Measurements from ENCODE around the gene KCNIP3. TPM values are rescaled to one million over a fixed set of nuclear protein-coding genes. Genes with fewer than 3 reads are reported as not detected.

The KCNIP3 gene
- total and polyA plus RNA-seq, 9 of the 15 experiments (the other 6 are each of a cell fraction or from before 2014, with no cell fraction given): 0.04 TPM; not detected in 8

GRCh38 chr2:95351598-95351915 is 54.4 kb downstream of the KCNIP3 start:
- Histone ChIP-seq H3K36me3 (ENCODE audit: control insufficient read depth, insufficient read depth, low read length) (no peaks in the 10 kb centered on the region), H3K4me2 (ENCODE audit: insufficient read depth, low read length) (no peak overlapping the region), H3K4me3 (no peak overlapping the region), H3K9ac (ENCODE audit: insufficient read depth in 1 of 2, low read depth in 2 of 2, low read length in 2 of 2) (no peak overlapping the region), H3K9me1 (ENCODE audit: control insufficient read depth, insufficient read depth, low read length) (no peaks in the 10 kb centered on the region), H3K9me3 (replicated peaks; ENCODE audit: control insufficient read depth, insufficient read depth, low read depth, low read length) (no peaks in the 10 kb centered on the region), H3K27ac (ENCODE audit: extremely low read depth, low read depth, low read length) (no peak overlapping the region), H2AFZ (ENCODE audit: low read depth, low read length) (no peak overlapping the region), H3K79me2 (ENCODE audit: control insufficient read depth, insufficient read depth, low read length) (no peaks in the 10 kb centered on the region), H3K27me3 (ENCODE audit: control insufficient read depth in 2 of 2, insufficient read depth in 2 of 2, low read length in 2 of 2) (peaks cover 4 to 71% of the 10 kb centered on the region in 2 experiments; a peak in 4 of 5 replicates), H4K20me1 (replicated peaks; ENCODE audit: control insufficient read depth, insufficient read depth, low read length) (peaks cover 7% of the 10 kb centered on the region), H3K4me1 (replicated peaks in 1 of 2; ENCODE audit: control insufficient read depth in 2 of 2, insufficient read depth in 2 of 2, low read length in 2 of 2) (peaks cover 0 to 8% of the 10 kb centered on the region in 2 experiments; a peak in 2 of 5 replicates)
- no peak for TF ChIP-seq HNRNPLL (IDR thresholded peaks at IDR 0.05; ENCODE audit: low read depth, low read length, poor library complexity, severe bottlenecking)
- TF ChIP-seq RNF219 (CRISPR knock-in tag; IDR thresholded peaks at IDR 0.05): no peak
- TF ChIP-seq CHD1 (IDR thresholded peaks at IDR 0.05; ENCODE audit: low read length): no peak
- TF ChIP-seq KAT2B (IDR thresholded peaks at IDR 0.05; ENCODE audit: low read depth, low read length): no peak
- TF ChIP-seq USF1 (CRISPR knock-in tag; IDR thresholded peaks at IDR 0.05): no peak
- TF ChIP-seq ZFP91 (CRISPR knock-in tag; IDR thresholded peaks at IDR 0.05): no peak
- no peak for TF ChIP-seq RBM39 (optimal IDR thresholded peaks at IDR 0.05; ENCODE audit: low read depth, low read length)
- TF ChIP-seq NCOA1 (IDR thresholded peaks at IDR 0.05; ENCODE audit: low read depth): no peak
- TF ChIP-seq HNRNPUL1 (IDR thresholded peaks at IDR 0.05; ENCODE audit: low read length): no peak
- TF ChIP-seq ERF (CRISPR knock-in tag; IDR thresholded peaks at IDR 0.05): no peak
- TF ChIP-seq PYGO2 (tag; IDR thresholded peaks at IDR 0.05): no peak
- ChIA-PET POLR2A (no interaction called here), CTCF (ENCODE audit: low intra/inter-chr PET ratio) (no interaction called here)
- no TSS peak for BruUV-seq (replicated peaks)
- no peak for FAIRE-seq
- no peak for ATAC-seq
- WGBS (ENCODE audit: insufficient coverage, low coverage, missing lambda C conversion rate): 0% methylated on average over 4 of the region's 4 CpGs
- DNase-seq (ENCODE audit: extremely low read depth in 1 of 4, low spot score in 3 of 4): no peak
- intact Hi-C loops (cut with micrococcal nuclease) (loop anchor here (2.0 kb wide), 1 partner anchor 25 kb away; no protein-coding TSS in a partner anchor), in situ Hi-C loops (cut with MboI) (no loop called here)

Data from K562 (cell line).